PC-3 (cell line): ENCODE data around the gene GUF1. TPM values are rescaled to one million over a fixed set of nuclear protein-coding genes. Genes with fewer than 3 reads are reported as not detected.
A peak's percentile ranks its signal among the peaks of the same experiment; 100 is the strongest.

Experiments
- ATAC-seq: fragments of 200-7000 bp; cut with Tn5 transposase; 2 replicates; pipeline ENCODE4 v1.9.1; 2020; ENCODE audit warnings: mild to moderate bottlenecking, moderate library complexity
- BruUV-seq: library from RNA; stranded (reverse); fragments of 400-500 nt; replicated peaks from 2 replicates; lab custom pipeline; 2021; lab: Mats Ljungman, UMichigan
- CTCF ChIA-PET: fragments of 300-600 bp; sonication (Branson Sonifier 250); formaldehyde crosslinking; loops from one replicate; lab custom pipeline; 2022; ENCODE audit warnings: antibody characterized with exemption; lab: Charles Lee
- POLR2A ChIA-PET: fragments of 300-600 bp; sonication (Branson Sonifier 250); formaldehyde crosslinking; loops from one replicate; lab custom pipeline; 2022; ENCODE audit warnings: antibody characterized with exemption; ENCODE audit not compliant: unreplicated experiment; lab: Charles Lee
- DNase-seq: peaks from one replicate; pipeline ENCODE4 v3.0.0-alpha.2; 2015
- H2AFZ ChIP-seq: fragments of 300-600 bp; sonication (generic); 2 replicates; pipeline ENCODE4 v1.6.0; 2016; ENCODE audit warnings: antibody characterized with exemption, low read length
- H3F3A ChIP-seq: fragments of 300-600 bp; sonication (generic); one replicate; pipeline ENCODE4 v1.6.0; 2017; ENCODE audit warnings: antibody characterized with exemption, low read length, control low read depth, mild to moderate bottlenecking; ENCODE audit not compliant: unreplicated experiment
- H3K27ac ChIP-seq: fragments of 300-600 bp; sonication (generic); 2 replicates; pipeline ENCODE4 v1.5.1; 2016; ENCODE audit warnings: mild to moderate bottlenecking, low read length
- H3K27me3 ChIP-seq: fragments of 300-600 bp; sonication (generic); 2 replicates; pipeline ENCODE4 v1.6.1; 2016; ENCODE audit warnings: low read length, mixed read lengths
- H3K36me3 ChIP-seq: fragments of 300-600 bp; sonication (generic); 2 replicates; pipeline ENCODE4 v1.6.1; 2016; ENCODE audit warnings: low read depth, mixed run types, low read length, mixed read lengths
- H3K4me1 ChIP-seq: fragments of 300-600 bp; sonication (generic); 2 replicates; pipeline ENCODE4 v1.5.1; 2016; ENCODE audit warnings: low read length; ENCODE audit not compliant: insufficient read depth
- H3K4me2 ChIP-seq: fragments of 300-600 bp; sonication (generic); 2 replicates; pipeline ENCODE4 v1.6.0; 2016; ENCODE audit warnings: low read length
- H3K4me3 ChIP-seq: fragments of 300-600 bp; sonication (generic); 2 replicates; pipeline ENCODE4 v1.5.1; 2016; ENCODE audit warnings: mild to moderate bottlenecking, low read length, mixed read lengths
- H3K79me2 ChIP-seq: fragments of 300-600 bp; sonication (generic); 2 replicates; pipeline ENCODE4 v1.6.1; 2017; ENCODE audit warnings: low read length, mixed read lengths
- H3K9ac ChIP-seq: fragments of 300-600 bp; sonication (generic); 2 replicates; pipeline ENCODE4 v1.6.0; 2016; ENCODE audit warnings: mild to moderate bottlenecking, low read length
- H3K9me2 ChIP-seq: fragments of 300-600 bp; sonication (generic); replicated peaks from 2 replicates; pipeline ENCODE4 v1.6.1; 2016; ENCODE audit warnings: mixed run types, low read length, mixed read lengths
- H3K9me3 ChIP-seq: fragments of 300-600 bp; sonication (generic); 2 replicates; pipeline ENCODE4 v1.6.1; 2016; ENCODE audit warnings: low read length, mixed read lengths
- H4K20me1 ChIP-seq: fragments of 300-600 bp; sonication (generic); 2 replicates; pipeline ENCODE4 v1.6.1; 2016; ENCODE audit warnings: low read length, mixed read lengths
- EZH2 ChIP-seq: fragments of 300-600 bp; sonication (generic); IDR thresholded peaks from one replicate; pipeline ENCODE4 v1.6.1; 2017; ENCODE audit warnings: antibody characterized with exemption, mild to moderate bottlenecking, low read length; ENCODE audit not compliant: unreplicated experiment
- EZH2phosphoT487 ChIP-seq: fragments of 300-600 bp; sonication (generic); IDR thresholded peaks from 2 replicates; pipeline ENCODE4 v1.6.1; 2018; ENCODE audit warnings: mild to moderate bottlenecking, antibody characterized with exemption, low read length, borderline replicate concordance
- intact Hi-C: fragments of 100-400 bp; cut with micrococcal nuclease; formaldehyde crosslinking; loops from 2 replicates; pipeline ENCODE4 v1.9.0; 2023
- total RNA-seq: library from RNA; depleted of rRNA; stranded (reverse); fragments of >200 nt; gene quantifications from 2 replicates; pipeline ENCODE4 v1.2.3, GENCODE V29; 2014
- TF ChIP-seq, protein P1 (sequence below): fragments of 300-600 bp; sonication (generic); conservative IDR thresholded peaks from 2 replicates; pipeline ENCODE4 v1.5.1; 2017; ENCODE audit warnings: antibody characterized with exemption, low read depth, mild to moderate bottlenecking, low read length

Gene GUF1
- total RNA-seq, 1 experiment from 2014 or later: 13.7 TPM

DNA sequence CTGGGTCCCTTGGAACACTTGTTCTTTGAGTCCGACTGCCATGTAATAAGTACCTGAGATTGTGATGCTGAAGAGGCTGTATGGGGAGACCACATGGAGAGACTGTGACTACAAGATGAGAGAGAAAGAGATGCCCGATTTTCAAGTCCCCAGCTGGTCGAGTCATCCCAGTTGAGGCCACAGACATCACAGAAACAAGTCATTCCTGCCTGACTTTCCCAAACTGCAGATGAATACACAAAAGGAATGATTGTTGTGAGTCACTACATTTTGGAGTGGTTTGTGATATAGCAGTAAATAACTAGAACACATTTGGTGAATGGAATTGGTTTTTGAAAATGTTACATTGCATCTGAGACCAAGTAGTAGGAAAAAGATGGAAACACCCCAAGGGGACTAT is 17.8 kb upstream of the GUF1 start:
- Histone ChIP-seq H2AFZ (no peak overlapping the region), H3K9me2 (no peaks in the 10 kb centered on the region), H3K9ac (no peak overlapping the region), H3K9me3 (no peaks in the 10 kb centered on the region), H3F3A (no peaks in the 10 kb centered on the region), H3K36me3 (no peaks in the 10 kb centered on the region), H3K79me2 (no peaks in the 10 kb centered on the region), H3K27me3 (no peaks in the 10 kb centered on the region), H3K4me2 (no peak overlapping the region), H3K27ac (no peak overlapping the region), H3K4me1 (peaks cover 18% of the 10 kb centered on the region), H4K20me1 (no peaks in the 10 kb centered on the region), H3K4me3 (no peak overlapping the region)
- DNase-seq: peak; percentile 23
- intact Hi-C loops: no loop called here
- TF ChIP-seq EZH2phosphoT487 (no peak), EZH2 (no peak)
- TF ChIP-seq, protein P1, sequence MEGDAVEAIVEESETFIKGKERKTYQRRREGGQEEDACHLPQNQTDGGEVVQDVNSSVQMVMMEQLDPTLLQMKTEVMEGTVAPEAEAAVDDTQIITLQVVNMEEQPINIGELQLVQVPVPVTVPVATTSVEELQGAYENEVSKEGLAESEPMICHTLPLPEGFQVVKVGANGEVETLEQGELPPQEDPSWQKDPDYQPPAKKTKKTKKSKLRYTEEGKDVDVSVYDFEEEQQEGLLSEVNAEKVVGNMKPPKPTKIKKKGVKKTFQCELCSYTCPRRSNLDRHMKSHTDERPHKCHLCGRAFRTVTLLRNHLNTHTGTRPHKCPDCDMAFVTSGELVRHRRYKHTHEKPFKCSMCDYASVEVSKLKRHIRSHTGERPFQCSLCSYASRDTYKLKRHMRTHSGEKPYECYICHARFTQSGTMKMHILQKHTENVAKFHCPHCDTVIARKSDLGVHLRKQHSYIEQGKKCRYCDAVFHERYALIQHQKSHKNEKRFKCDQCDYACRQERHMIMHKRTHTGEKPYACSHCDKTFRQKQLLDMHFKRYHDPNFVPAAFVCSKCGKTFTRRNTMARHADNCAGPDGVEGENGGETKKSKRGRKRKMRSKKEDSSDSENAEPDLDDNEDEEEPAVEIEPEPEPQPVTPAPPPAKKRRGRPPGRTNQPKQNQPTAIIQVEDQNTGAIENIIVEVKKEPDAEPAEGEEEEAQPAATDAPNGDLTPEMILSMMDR: no peak
- POLR2A ChIA-PET: no interaction called here
- BruUV-seq: no TSS peak
- CTCF ChIA-PET: interaction anchor here (0.6 kb wide), 1 partner anchor 997 kb away, joined by 7 read pairs; no protein-coding TSS in a partner anchor
- ATAC-seq: peak; percentile 25; the same call in 1 of the 2 replicates

DNA sequence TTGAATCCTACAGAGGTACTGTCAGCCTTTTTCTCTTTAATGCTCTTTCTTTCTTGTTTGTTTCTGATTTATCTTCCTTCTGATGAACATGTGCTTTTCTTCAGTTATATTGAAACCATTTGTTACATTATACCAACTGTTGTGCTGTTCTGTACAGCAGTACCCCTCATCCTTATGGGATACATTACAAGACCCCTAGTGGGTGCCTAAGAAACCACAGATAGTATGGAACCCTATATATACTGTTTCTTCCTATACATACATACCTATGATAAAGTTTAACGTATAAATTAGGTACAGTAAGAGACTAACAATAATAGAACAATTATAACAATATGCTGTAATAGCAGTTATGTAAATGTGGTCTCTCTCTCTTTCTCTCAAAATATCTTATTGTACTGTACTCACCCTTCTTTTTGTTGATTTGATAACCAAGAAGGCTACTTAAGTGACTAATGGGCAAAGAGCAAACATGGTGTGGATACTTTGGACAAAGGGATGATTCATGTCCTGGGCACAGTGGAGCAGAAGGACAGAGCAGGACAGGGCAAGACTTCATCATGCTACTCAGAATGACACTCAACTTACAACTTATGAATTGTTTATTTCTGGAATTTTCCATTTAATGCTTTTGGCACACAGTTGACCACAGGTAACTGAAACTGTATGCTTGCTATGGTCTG is 16.1 kb upstream of the GUF1 start:
- CTCF ChIA-PET: no interaction called here
- H3K4me1 ChIP-seq: peaks cover 18% of the 10 kb centered on the region
- intact Hi-C loops: no loop called here
- no peaks in the 10 kb centered on the region for H3K9me2 ChIP-seq
- POLR2A ChIA-PET: no interaction called here
- H3K79me2 ChIP-seq: no peaks in the 10 kb centered on the region
- no peaks in the 10 kb centered on the region for H4K20me1 ChIP-seq
- no peak overlapping the region for H3K4me3 ChIP-seq
- H3K36me3 ChIP-seq: no peaks in the 10 kb centered on the region
- no peak for TF ChIP-seq EZH2
- TF ChIP-seq, protein P1: no peak; the same call in 1 of the 2 replicates
- TF ChIP-seq EZH2phosphoT487: no peak
- DNase-seq (peak; percentile 71), ATAC-seq (peak; percentile 98)
- no peaks in the 10 kb centered on the region for H3K9me3 ChIP-seq
- BruUV-seq: no TSS peak
- H3F3A ChIP-seq: no peaks in the 10 kb centered on the region
- H2AFZ ChIP-seq: no peak overlapping the region
- peak overlapping the region; percentile 28; the same call in 1 of the 2 replicates for H3K4me2 ChIP-seq
- no peak overlapping the region for H3K9ac ChIP-seq
- peak overlapping the region; percentile 72 for H3K27ac ChIP-seq
- H3K27me3 ChIP-seq: no peaks in the 10 kb centered on the region

DNA sequence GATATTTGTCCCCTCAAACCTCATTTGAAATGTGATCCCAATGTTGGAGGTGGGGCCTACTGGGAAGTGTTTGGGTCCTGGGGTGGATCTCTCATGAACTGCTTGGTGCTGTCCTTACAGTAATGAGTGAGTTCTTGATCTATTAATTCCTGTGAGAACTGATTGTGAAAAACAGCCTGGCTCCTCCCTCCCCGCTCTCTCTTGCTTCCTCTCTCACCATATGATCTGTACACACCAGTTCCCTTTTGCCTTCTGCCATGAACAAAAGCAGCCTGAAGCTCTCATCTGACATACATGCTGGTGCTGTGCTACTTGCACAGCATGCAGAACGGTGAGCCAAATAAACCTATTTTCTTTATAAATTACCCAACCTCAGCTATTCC is 15.6 kb upstream of the GUF1 start:
- no peaks in the 10 kb centered on the region for H4K20me1 ChIP-seq
- peak overlapping the region; percentile 72 for H3K27ac ChIP-seq
- DNase-seq (no peak), ATAC-seq (no peak; the same call in 1 of the 2 replicates)
- H3K9ac ChIP-seq: no peak overlapping the region
- no peaks in the 10 kb centered on the region for H3K79me2 ChIP-seq
- no peaks in the 10 kb centered on the region for H3K9me2 ChIP-seq
- TF ChIP-seq EZH2: no peak
- TF ChIP-seq, protein P1: no peak
- TF ChIP-seq EZH2phosphoT487: no peak
- no peaks in the 10 kb centered on the region for H3K27me3 ChIP-seq
- no peaks in the 10 kb centered on the region for H3K9me3 ChIP-seq
- no peak overlapping the region for H2AFZ ChIP-seq
- ChIA-PET POLR2A (no interaction called here), CTCF (no interaction called here)
- no TSS peak for BruUV-seq
- peak overlapping the region; percentile 28; the same call in 1 of the 2 replicates for H3K4me2 ChIP-seq
- H3K4me1 ChIP-seq: peaks cover 18% of the 10 kb centered on the region
- intact Hi-C loops: no loop called here
- H3K4me3 ChIP-seq: no peak overlapping the region
- no peaks in the 10 kb centered on the region for H3F3A ChIP-seq
- H3K36me3 ChIP-seq: no peaks in the 10 kb centered on the region
